ENCODE results near the gene ATP23. TPM values are rescaled to one million over a fixed set of nuclear protein-coding genes. Genes with fewer than 3 reads are reported as not detected.

The ATP23 gene
- total RNA-seq, 4 donors from 2014 or later: 3.6 to 18.3 (median 7.9) TPM

- ATAC-seq (ENCODE audit: low FRiP score): no peak
- no peak for TF ChIP-seq CTCF (IDR thresholded peaks at IDR 0.05)
- DNase-seq (ENCODE audit: low spot score): no peak
Observed at GRCh38 chr12:57896115-57896433, 45.3 kb upstream of the ATP23 start.

- ATAC-seq (ENCODE audit: low FRiP score) (peak; percentile 44), DNase-seq (ENCODE audit: low spot score) (no peak)
- no peak for TF ChIP-seq CTCF (IDR thresholded peaks at IDR 0.05)
Observed at GRCh38 chr12:57896434-57897201, 44.7 kb upstream of the ATP23 start.

- no peak for DNase-seq (ENCODE audit: low spot score)
- TF ChIP-seq CTCF (IDR thresholded peaks at IDR 0.05): no peak
- ATAC-seq (ENCODE audit: low FRiP score): no peak
Observed at GRCh38 chr12:57897286-57897974, 43.9 kb upstream of the ATP23 start.

GRCh38 chr12:57898308-57898970, 42.9 kb upstream of the ATP23 start:
- ATAC-seq (ENCODE audit: low FRiP score): no peak

DNA sequence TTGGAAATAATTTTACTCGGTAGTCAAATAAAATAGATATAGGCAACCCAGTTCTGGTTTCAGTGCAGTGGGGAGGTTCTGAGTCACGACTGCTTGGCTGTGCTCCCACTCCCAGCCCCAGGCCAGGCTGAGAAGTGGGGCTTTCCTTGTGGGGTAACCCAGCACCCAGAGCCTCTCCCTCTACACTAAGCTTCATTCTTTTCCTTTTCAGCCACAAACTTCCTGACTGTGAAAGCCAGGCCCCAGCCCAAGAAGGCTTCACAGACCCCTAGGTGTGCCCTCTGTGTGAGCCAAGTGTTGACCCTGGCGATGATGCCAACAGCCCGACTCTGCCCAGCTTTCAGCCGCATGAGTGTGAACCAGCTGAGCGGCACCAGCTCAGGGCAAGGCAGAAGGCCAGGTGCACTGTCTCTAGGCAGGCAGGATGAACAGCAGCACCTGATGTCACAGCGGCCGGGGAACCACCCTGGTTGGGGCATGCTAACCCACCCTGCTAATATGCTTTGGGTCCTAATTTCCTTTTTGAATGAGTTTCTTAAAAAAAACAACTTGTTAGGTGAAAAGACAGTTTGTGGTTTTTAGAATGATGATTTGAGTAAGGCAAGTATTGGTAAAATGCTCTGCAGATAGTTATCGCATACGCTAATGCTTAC, 42.2 kb upstream of the ATP23 start:
- no peak for TF ChIP-seq CTCF (IDR thresholded peaks at IDR 0.05)
- DNase-seq (ENCODE audit: low spot score) (no peak), ATAC-seq (ENCODE audit: low FRiP score) (peak; percentile 83)

More at GRCh38 chr12:57898308-57898970, 42.9 kb upstream of the ATP23 start:
- no peak for TF ChIP-seq CTCF (IDR thresholded peaks at IDR 0.05)
- DNase-seq (ENCODE audit: low spot score): no peak

GRCh38 chr12:57902478-57902969, 38.8 kb upstream of the ATP23 start:
- ATAC-seq (ENCODE audit: low FRiP score): no peak
- DNase-seq (ENCODE audit: low spot score): no peak
- TF ChIP-seq CTCF (IDR thresholded peaks at IDR 0.05): no peak
